K562 (cell line): ENCODE measurements around the gene NASP. TPM values are rescaled to one million over a fixed set of nuclear protein-coding genes. Genes with fewer than 3 reads are reported as not detected.
A peak's percentile ranks its signal among the peaks of the same experiment; 100 is the strongest.

Experiments used
- CREB1 ChIP-seq, 2 experiments: sonication (generic) in 1 of 2; formaldehyde crosslinking in 1 of 2; IDR thresholded peaks; 2 replicates each; pipeline versions ENCODE4 v1.6.1 to v1.8.0; 2012 to 2022; ENCODE audit warnings: inconsistent platforms in 1 of 2, mild to moderate bottlenecking in 1 of 2, missing genetic modification reagents in 1 of 2, moderate library complexity in 1 of 2
- E2F8 ChIP-seq: fragments of 450-650 bp; IDR thresholded peaks from 2 replicates; pipeline ENCODE4 v1.7.1; 2018; ENCODE audit warnings: mild to moderate bottlenecking, low read depth; ENCODE audit not compliant: partially characterized antibody
- ETV6 ChIP-seq, 3 experiments: fragments of 150-350 bp in 1 of 3; sonication (generic) in 1 of 3; formaldehyde crosslinking in 1 of 3; IDR thresholded peaks; 2 replicates each; pipeline versions ENCODE4 v1.6.1 to v1.8.0; 2014 to 2022; ENCODE audit warnings: borderline replicate concordance in 2 of 3, low read depth in 2 of 3, antibody characterized with exemption in 1 of 3, low read length in 1 of 3, mild to moderate bottlenecking in 1 of 3, missing genetic modification reagents in 1 of 3
- KDM5B ChIP-seq: fragments of 200-600 bp; sonication (generic); IDR thresholded peaks from 2 replicates; pipeline ENCODE4 v1.6.1; 2012; ENCODE audit warnings: low read depth, mild to moderate bottlenecking, moderate library complexity, low read length, control low read depth, inconsistent platforms; ENCODE audit not compliant: insufficient replicate concordance
- LARP7 ChIP-seq: fragments of 450-650 bp; IDR thresholded peaks from 2 replicates; pipeline ENCODE4 v1.6.1; 2016
- MAZ ChIP-seq, 2 experiments: fragments of 450-650 bp in 1 of 2; sonication (generic) in 1 of 2; formaldehyde crosslinking; IDR thresholded peaks in 1 of 2; conservative IDR thresholded peaks in 1 of 2; 2 replicates each; pipeline versions ENCODE4 v1.4.0 to v1.5.0; 2020; ENCODE audit warnings: mild to moderate bottlenecking in 1 of 2, missing genetic modification reagents in 1 of 2
- MTA3 ChIP-seq: fragments of 450-650 bp; formaldehyde crosslinking; IDR thresholded peaks from 2 replicates; pipeline ENCODE4 v1.6.1; 2017; ENCODE audit warnings: mild to moderate bottlenecking, borderline replicate concordance
- NKRF ChIP-seq: fragments of 450-650 bp; IDR thresholded peaks from 2 replicates; pipeline ENCODE4 v1.6.1; 2016; ENCODE audit warnings: borderline replicate concordance
- NR4A1 ChIP-seq, 2 experiments: fragments of 250-450 bp in 1 of 2; fragments of 450-650 bp in 1 of 2; sonication (Bioruptor Pico) in 1 of 2; IDR thresholded peaks; 2 replicates each; pipeline versions ENCODE4 v1.4.0 to v1.6.1; 2016 to 2020; ENCODE audit warnings: mild to moderate bottlenecking in 2 of 2, missing compliant biosample characterization in 1 of 2, missing genetic modification characterization in 1 of 2, moderate library complexity in 1 of 2
- PHF20 ChIP-seq: fragments of 450-650 bp; IDR thresholded peaks from 2 replicates; pipeline ENCODE4 v1.6.1; 2018; ENCODE audit not compliant: partially characterized antibody
- POLR2B ChIP-seq: fragments of 450-650 bp; IDR thresholded peaks from 2 replicates; pipeline ENCODE4 v1.6.1; 2018; ENCODE audit warnings: low read depth; ENCODE audit not compliant: partially characterized antibody
- RBM17 ChIP-seq: fragments of 200-400 bp; formaldehyde crosslinking; IDR thresholded peaks from 2 replicates; pipeline ENCODE4 v1.6.1; 2017; ENCODE audit warnings: low read depth, mild to moderate bottlenecking, low read length, borderline replicate concordance
- RCOR1 ChIP-seq, 2 experiments: IDR thresholded peaks; 2 replicates each; pipeline ENCODE4 v1.6.1; 2012; ENCODE audit warnings: low read depth in 2 of 2, low read length in 2 of 2, borderline replicate concordance in 1 of 2, improper control_type of control experiment in 1 of 2
- RNF2 ChIP-seq: sonication (generic); IDR thresholded peaks from 2 replicates; pipeline ENCODE4 v1.6.1; 2016
- SLC30A9 ChIP-seq: fragments of 250-450 bp; sonication (Bioruptor Pico); IDR thresholded peaks from 2 replicates; pipeline ENCODE4 v1.8.0; 2022; ENCODE audit warnings: mild to moderate bottlenecking, moderate library complexity
- TAF15 ChIP-seq: fragments of 200-400 bp; formaldehyde crosslinking; IDR thresholded peaks from 2 replicates; pipeline ENCODE4 v1.6.1; 2017; ENCODE audit warnings: mild to moderate bottlenecking, low read depth, low read length, moderate library complexity
- TAF7 ChIP-seq: fragments of 450-650 bp; IDR thresholded peaks from 2 replicates; pipeline ENCODE4 v1.6.1; 2016; ENCODE audit warnings: missing genetic modification characterization, missing compliant biosample characterization
- TBP ChIP-seq: optimal IDR thresholded peaks from 2 replicates; pipeline ENCODE3; 2011; ENCODE audit warnings: low read depth, low read length, improper control_type of control experiment
- ZC3H11A ChIP-seq: IDR thresholded peaks from 2 replicates; pipeline ENCODE4 v1.6.1; 2012; ENCODE audit warnings: low read depth, low read length, improper control_type of control experiment
- ZC3H8 ChIP-seq: fragments of 450-650 bp; IDR thresholded peaks from 2 replicates; pipeline ENCODE4 v1.6.1; 2017
- ZNF121 ChIP-seq: sonication (generic); formaldehyde crosslinking; conservative IDR thresholded peaks from 2 replicates; pipeline ENCODE4 v1.8.0; 2022; ENCODE audit warnings: missing genetic modification reagents
- ZNF316 ChIP-seq: fragments of 450-650 bp; IDR thresholded peaks from 2 replicates; pipeline ENCODE4 v1.6.1; 2016
- polyA plus RNA-seq, 8 experiments: library from polyadenylated mRNA; depleted of rRNA in 4 of 8; stranded (reverse) in 5 of 8; unstranded in 3 of 8; fragments of >200 nt; fragmentation: Nextera tagmentation in 2 of 8; fragmentation: Illumina TruSeq in 1 of 8; extraction: Ambion mirVana in 2 of 8; extraction: Trizol in 1 of 8; gene quantifications; 2 replicates each; pipeline versions ENCODE4 v1.2.1 to v1.2.3, GENCODE V29; 2011 to 2014; ENCODE audit warnings: inconsistent platforms in 1 of 8, missing spikeins in 1 of 8
- total RNA-seq, 7 experiments: library from RNA; depleted of rRNA in 6 of 7; stranded (reverse); fragments of >200 nt in 6 of 7; fragmentation: Illumina TruSeq in 2 of 7; extraction: Trizol in 2 of 7; gene quantifications; 2 replicates each; pipeline versions ENCODE4 v1.2.1 to v1.2.3, GENCODE V29; 2011 to 2021; ENCODE audit warnings: low replicate concordance in 1 of 7

NASP gene
- total and polyA plus RNA-seq, 9 of the 15 experiments (the other 6 are each of a cell fraction or from before 2014, with no cell fraction given), result 199 to 578 (median 419) TPM

- peak; percentile 52 for TF ChIP-seq ZNF316
- TF ChIP-seq ZC3H11A, result peak; percentile 19; the same call in 1 of the 2 replicates
- peak; percentile 99 for TF ChIP-seq MTA3
- no peak for TF ChIP-seq RBM17
- no peak for TF ChIP-seq ETV6 (IDR thresholded peaks at IDR 0.05; ENCODE audit: borderline replicate concordance in 1 of 2, low read depth in 2 of 2, low read length in 1 of 2)
- TF ChIP-seq ETV6 (CRISPR knock-in tag; IDR thresholded peaks at IDR 0.05; ENCODE audit: borderline replicate concordance), result peak; percentile 79; the same call in 1 of the 2 replicates
- TF ChIP-seq NKRF, result peak; percentile 99
- peak; percentile 100 for TF ChIP-seq POLR2B
- TF ChIP-seq PHF20, result peak; percentile 72
- TF ChIP-seq SLC30A9, result no peak
- TF ChIP-seq KDM5B, result peak; percentile 99
- no peak for TF ChIP-seq NR4A1 (CRISPR knock-in tag; IDR thresholded peaks at IDR 0.05)
- TF ChIP-seq NR4A1 (tag; IDR thresholded peaks at IDR 0.05), result 0 out of 2 replicates have a peak, but pooled peaks have one; percentile 17
- peak; percentile 54; the same call in 1 of the 2 replicates for TF ChIP-seq CREB1 (IDR thresholded peaks at IDR 0.05)
- TF ChIP-seq CREB1 (CRISPR knock-in tag; IDR thresholded peaks at IDR 0.05), result peak; percentile 78; the same call in 1 of the 2 replicates
- peak in 1 of 2 experiments; percentile 6; a peak in 1 of 4 replicates for TF ChIP-seq RCOR1 (IDR thresholded peaks at IDR 0.05; ENCODE audit: borderline replicate concordance in 1 of 2, low read depth in 2 of 2, low read length in 2 of 2)
- TF ChIP-seq MAZ (CRISPR knock-in tag; conservative IDR thresholded peaks at IDR 0.05 in 1 of 2, IDR thresholded peaks at IDR 0.05 in 1 of 2), result peak in 1 of 2 experiments; percentile 81; a peak in 3 of 4 replicates
- TF ChIP-seq RNF2, result peak; percentile 50; the same call in 1 of the 2 replicates
- TF ChIP-seq TBP, result peak; percentile 99
- peak; percentile 62 for TF ChIP-seq E2F8
- 0 out of 2 replicates have a peak, but pooled peaks have one; percentile 34 for TF ChIP-seq LARP7
- 0 out of 2 replicates have a peak, but pooled peaks have one; percentile 62 for TF ChIP-seq ZC3H8
- TF ChIP-seq TAF7 (tag), result peak; percentile 91
- no peak for TF ChIP-seq ZNF121 (CRISPR knock-in tag)
- 0 out of 2 replicates have a peak, but pooled peaks have one; percentile 53 for TF ChIP-seq TAF15
Observed at GRCh38 chr1:45583666-45584350, at the start of gene NASP (continued).
